ENCODE results near the gene TNS3.

The TNS3 gene

DNA sequence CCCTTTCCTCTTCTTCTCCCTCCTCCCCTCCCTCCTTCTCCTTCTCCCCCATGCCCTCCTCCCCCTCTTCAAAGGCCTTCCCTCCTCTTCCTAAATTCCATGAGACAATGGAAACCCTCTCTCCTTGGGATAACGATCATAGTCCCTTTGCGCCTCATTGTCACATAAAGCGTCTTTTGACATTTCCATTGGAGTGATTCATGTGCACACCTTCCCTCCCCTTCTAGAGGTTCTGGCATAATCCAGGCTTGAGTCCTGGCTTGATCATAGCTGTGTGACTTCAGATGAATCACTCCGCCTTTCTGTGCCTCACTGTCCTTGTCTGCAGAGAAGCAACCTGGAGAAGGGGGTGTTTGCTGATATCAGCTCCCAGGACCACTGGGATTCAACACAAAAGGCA lies 204.2 kb downstream of the TNS3 start:
- Histone ChIP-seq H3K9ac (ENCODE audit: low read depth, low read length) (no peak overlapping the region), H3K36me3 (ENCODE audit: insufficient read depth, low read length) (peaks cover 2% of the 10 kb centered on the region; the same call in 1 of the 2 replicates), H3K9me3 (ENCODE audit: control insufficient read depth, insufficient read depth, low read length) (no peaks in the 10 kb centered on the region), H3K4me1 (ENCODE audit: insufficient read depth, low read length) (peaks cover 20% of the 10 kb centered on the region)

DNA sequence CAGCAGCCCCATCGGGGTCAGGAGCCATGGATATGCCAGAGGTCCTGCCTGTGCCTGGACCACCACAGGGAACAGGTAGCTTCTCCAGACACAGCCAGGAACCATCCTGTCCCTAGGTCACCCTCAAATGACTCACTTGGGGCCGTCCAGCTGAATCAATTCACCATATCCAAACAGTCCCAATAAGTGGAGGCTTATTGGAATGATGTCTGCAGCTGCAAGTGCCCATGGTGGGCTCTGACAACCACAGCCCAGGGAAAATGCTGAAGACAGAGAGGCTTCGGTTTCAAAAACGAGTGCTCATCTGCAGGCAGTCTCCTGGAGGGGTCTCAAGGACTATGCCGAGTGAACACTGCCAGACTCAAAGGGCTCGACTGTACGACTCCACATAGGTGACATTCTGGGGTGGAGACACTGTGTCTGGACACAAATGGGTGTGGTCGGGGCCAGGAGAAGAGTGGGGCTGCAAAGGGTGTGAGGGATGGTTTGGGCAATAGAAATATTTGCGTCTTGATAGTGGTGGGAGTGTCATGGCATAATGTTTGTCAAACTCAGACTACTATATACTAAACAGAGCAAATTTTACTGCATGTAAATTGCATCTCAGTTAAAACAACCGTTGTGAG lies 204.8 kb downstream of the TNS3 start:
- peaks cover 26% of the 10 kb centered on the region for H3K4me1 ChIP-seq (ENCODE audit: insufficient read depth, low read length)
- no peak overlapping the region for H3K9ac ChIP-seq (ENCODE audit: low read depth, low read length)
- H3K9me3 ChIP-seq (ENCODE audit: control insufficient read depth, insufficient read depth, low read length): no peaks in the 10 kb centered on the region
- H3K36me3 ChIP-seq (ENCODE audit: insufficient read depth, low read length): peaks cover 2% of the 10 kb centered on the region; the same call in 1 of the 2 replicates

DNA sequence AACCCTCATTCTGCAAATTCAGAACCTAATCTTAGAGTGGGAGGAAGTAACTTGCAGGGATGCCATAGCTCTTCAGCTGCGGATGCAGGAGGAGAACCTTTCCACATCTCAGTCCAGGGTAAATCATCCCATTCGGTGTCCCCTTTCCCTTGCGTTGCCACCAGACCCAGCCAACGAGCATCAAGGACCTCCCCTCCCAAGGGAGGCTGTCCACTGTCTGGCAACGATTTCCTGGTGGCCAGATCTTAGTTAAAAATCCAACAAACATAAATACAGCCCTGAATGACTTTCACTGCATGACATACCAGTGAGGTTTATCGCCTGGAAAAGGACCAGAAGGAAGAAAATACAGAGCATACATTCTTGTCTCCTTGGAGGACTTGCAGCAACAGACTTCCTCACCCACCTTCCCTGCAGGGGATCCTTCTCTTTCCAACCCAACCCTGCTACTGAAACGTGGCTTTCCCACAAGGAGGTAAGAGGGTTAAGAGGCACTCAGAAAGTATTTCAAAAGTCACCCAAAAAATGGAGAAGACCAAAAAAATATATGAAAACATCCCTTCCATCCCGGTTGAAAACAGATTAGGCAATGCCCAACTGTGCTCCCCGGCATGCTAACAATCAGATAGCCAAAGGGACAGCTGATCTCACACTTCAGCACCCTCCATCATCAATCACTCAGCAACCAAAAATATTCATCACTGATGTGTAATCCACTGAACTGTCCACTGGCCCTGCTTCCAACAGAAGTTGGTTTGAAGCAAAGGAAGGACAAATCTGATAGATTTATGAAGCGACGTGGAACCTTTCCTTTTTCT lies 206.6 kb downstream of the TNS3 start:
- Histone ChIP-seq H3K4me1 (ENCODE audit: insufficient read depth, low read length) (peaks cover 22% of the 10 kb centered on the region), H3K9ac (ENCODE audit: low read depth, low read length) (no peak overlapping the region), H3K36me3 (ENCODE audit: insufficient read depth, low read length) (no peaks in the 10 kb centered on the region; the same call in 1 of the 2 replicates), H3K9me3 (ENCODE audit: control insufficient read depth, insufficient read depth, low read length) (no peaks in the 10 kb centered on the region)

DNA sequence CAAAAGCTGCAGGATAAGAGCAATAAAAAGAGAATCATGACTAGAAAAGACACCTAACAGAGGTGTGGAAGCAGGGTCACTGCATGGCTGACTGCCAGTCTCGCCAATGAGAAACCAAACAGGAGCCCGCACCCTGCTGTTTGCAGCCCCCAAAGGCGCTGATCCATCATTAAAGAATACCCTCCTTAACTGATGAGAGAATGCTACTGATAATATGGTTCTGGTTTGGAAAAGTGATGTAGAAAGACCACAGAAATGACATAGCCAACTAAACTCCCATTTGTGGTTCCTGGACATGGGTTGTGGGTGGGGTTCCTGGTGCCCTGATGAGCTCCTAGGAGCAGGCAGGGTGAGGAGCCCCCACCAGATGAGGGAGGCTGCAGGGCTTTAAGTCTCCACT lies 207.4 kb downstream of the TNS3 start:
- Histone ChIP-seq H3K36me3 (ENCODE audit: insufficient read depth, low read length) (no peaks in the 10 kb centered on the region; the same call in 1 of the 2 replicates), H3K9ac (ENCODE audit: low read depth, low read length) (no peak overlapping the region), H3K4me1 (ENCODE audit: insufficient read depth, low read length) (peaks cover 15% of the 10 kb centered on the region), H3K9me3 (ENCODE audit: control insufficient read depth, insufficient read depth, low read length) (no peaks in the 10 kb centered on the region)

DNA sequence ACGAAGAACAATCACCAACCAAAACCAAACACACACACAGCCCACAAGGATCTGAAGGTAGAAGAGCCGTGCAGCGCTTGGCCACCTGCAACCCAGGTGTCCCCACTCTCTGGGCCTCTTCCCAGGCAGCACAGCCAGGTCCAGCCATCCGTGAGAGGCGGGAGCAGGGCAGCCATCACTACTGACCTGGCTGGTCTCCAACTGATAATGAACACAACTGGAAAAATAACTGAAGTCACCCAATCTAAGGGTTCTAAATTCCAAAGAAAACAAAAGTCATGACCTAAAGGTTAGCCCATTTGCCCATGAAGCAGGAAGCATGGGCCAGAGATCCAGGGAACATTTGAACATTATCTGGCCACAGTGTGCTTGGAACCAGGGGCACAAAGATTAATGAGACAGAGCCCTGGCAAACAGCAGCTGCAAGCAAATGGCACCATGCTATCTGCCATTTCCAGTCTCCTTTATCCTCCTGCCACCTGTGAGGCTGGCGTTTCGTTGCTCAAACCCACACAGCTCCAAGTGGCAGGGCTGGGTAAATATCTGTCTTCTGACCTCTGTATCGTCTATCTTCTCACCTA lies 207.9 kb downstream of the TNS3 start:
- Histone ChIP-seq H3K9ac (ENCODE audit: low read depth, low read length) (no peak overlapping the region), H3K36me3 (ENCODE audit: insufficient read depth, low read length) (no peaks in the 10 kb centered on the region; the same call in 1 of the 2 replicates), H3K9me3 (ENCODE audit: control insufficient read depth, insufficient read depth, low read length) (no peaks in the 10 kb centered on the region), H3K4me1 (ENCODE audit: insufficient read depth, low read length) (peaks cover 12% of the 10 kb centered on the region)

DNA sequence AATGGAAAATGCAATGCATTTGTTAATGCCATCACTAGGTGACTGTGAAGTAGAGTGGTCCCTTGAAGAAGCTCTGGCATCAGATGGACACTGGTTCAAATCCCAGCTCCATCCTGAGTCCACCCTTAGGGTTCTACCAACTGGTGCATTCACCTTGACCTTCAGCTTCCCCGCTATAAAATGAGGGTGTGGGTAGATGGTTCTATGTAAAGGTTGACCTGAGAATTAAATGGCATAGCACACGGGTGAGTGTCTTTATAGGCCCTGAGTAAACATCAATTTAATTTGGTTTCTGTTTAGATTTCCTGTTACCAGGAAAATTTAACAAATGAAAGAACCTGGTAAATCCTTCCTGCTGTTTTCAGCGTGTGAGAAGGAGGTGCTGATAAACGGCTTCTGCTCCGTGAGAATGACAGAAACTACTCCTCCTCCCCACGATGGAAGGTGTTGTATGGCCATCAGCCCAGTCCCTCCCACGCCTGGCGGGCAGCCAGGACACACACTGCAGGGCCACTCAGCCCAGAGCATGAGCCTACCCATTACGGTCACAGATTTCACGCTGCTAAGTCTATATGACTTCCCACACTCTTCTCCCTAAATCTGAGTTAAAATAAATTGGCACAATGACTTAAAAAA lies 210.1 kb downstream of the TNS3 start:
- peaks cover 12% of the 10 kb centered on the region for H3K4me1 ChIP-seq (ENCODE audit: insufficient read depth, low read length)
- H3K9ac ChIP-seq (ENCODE audit: low read depth, low read length): no peak overlapping the region
- H3K9me3 ChIP-seq (ENCODE audit: control insufficient read depth, insufficient read depth, low read length): no peaks in the 10 kb centered on the region
- H3K36me3 ChIP-seq (ENCODE audit: insufficient read depth, low read length): no peaks in the 10 kb centered on the region

DNA sequence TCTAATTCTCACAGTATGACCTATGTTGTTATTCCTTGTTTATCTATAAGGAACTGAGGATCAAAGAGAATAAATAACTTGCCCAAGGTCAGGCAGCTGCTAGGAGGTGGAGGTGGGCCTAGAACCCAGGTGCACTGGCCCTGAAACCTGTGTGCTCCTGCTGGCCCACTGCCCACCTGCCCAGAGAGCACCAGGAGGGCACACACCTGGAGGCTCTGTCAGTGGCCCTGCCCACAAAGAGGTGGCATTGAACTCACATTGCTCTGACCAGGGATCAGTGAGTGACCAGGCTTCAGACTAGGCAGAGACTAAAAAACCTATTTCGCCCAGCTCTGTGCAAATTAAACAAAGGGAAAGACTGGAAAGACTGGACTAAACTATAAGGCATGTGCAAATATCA lies 210.6 kb downstream of the TNS3 start:
- Histone ChIP-seq H3K4me1 (ENCODE audit: insufficient read depth, low read length) (peaks cover 12% of the 10 kb centered on the region), H3K9me3 (ENCODE audit: control insufficient read depth, insufficient read depth, low read length) (no peaks in the 10 kb centered on the region), H3K36me3 (ENCODE audit: insufficient read depth, low read length) (no peaks in the 10 kb centered on the region), H3K9ac (ENCODE audit: low read depth, low read length) (no peak overlapping the region)

DNA sequence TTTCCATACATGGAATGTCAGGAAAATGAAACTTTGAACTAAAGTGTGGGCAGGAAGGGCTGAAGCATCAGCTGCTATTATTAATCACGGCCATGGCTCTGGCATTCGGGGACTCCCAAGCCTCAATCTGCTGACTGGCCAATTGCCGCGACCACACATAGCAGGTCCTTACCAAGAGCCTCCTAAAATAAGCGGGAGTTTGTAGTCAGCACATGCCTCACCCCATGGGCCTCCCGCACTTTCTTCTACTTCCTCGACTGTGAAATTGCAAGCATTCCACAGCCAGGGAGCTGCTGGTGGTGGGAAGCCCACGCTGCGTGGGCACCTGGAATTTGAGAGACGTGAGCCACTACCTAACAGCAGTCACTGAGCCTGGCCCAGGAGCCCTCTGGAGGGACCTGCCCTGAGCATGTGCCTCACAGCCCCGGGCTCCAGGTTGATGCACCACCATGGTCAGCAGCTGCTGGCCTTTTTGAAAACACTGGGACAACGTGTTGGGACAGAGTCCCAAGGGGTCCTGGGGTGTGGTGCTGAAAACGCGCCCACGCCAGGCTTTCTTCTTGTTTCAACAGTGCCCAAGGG lies 211.4 kb downstream of the TNS3 start:
- Histone ChIP-seq H3K36me3 (ENCODE audit: insufficient read depth, low read length) (no peaks in the 10 kb centered on the region), H3K9me3 (ENCODE audit: control insufficient read depth, insufficient read depth, low read length) (no peaks in the 10 kb centered on the region), H3K4me1 (ENCODE audit: insufficient read depth, low read length) (peaks cover 12% of the 10 kb centered on the region), H3K9ac (ENCODE audit: low read depth, low read length) (no peak overlapping the region)

DNA sequence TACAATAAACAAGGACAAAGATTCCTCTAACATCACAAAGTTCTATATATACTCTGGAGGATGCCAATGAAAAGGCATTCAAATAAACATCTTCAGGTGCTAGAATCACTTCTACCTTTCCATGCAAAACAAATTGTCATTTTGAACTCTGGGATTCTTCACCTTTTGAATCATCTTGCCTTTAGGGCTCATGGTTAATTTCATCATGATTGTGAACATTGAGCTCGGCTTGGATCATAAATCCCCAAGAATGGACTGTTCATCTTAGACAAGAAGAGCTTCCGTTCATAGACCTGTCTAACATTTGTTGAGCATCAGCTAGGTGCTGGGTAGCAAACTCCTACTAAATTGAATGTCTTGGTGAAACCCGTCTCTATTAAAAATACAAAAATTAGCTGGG lies 212.2 kb downstream of the TNS3 start:
- H3K4me1 ChIP-seq (ENCODE audit: insufficient read depth, low read length): peaks cover 12% of the 10 kb centered on the region
- H3K9me3 ChIP-seq (ENCODE audit: control insufficient read depth, insufficient read depth, low read length): no peaks in the 10 kb centered on the region
- H3K9ac ChIP-seq (ENCODE audit: low read depth, low read length): no peak overlapping the region
- no peaks in the 10 kb centered on the region for H3K36me3 ChIP-seq (ENCODE audit: insufficient read depth, low read length)

DNA sequence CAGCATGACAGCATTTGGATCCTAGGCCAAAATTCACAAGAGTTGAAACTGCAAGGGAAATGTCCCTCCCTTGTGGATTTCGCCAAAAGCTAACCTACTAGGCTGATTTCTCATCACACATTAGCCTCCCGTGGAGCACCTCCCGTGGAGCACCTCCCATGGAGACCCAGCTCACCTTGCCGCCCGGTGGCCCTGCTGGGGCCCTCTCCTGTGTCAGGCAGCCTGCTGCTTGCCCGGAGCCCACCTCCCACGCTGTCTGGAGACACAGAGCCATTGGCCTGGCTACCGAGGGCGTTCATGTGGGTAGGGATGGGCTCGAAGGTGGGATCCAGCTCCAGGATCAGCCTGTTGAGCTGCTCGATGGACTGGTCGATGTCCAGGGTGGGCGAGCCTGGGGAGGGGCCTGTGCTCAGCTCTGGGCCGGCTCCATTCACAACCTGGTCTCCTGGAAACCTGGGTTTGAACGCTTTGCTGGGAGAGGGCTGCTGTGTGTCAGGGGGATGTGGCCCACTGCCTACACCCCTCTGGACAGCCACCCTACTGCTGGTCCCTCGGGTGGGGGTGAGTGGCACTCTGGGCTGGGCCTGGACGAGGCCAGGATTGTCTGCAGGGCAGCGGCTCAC lies 213.6 kb downstream of the TNS3 start:
- Histone ChIP-seq H3K9ac (ENCODE audit: low read depth, low read length) (no peak overlapping the region), H3K4me1 (ENCODE audit: insufficient read depth, low read length) (peaks cover 12% of the 10 kb centered on the region), H3K9me3 (ENCODE audit: control insufficient read depth, insufficient read depth, low read length) (no peaks in the 10 kb centered on the region), H3K36me3 (ENCODE audit: insufficient read depth, low read length) (no peaks in the 10 kb centered on the region)

DNA sequence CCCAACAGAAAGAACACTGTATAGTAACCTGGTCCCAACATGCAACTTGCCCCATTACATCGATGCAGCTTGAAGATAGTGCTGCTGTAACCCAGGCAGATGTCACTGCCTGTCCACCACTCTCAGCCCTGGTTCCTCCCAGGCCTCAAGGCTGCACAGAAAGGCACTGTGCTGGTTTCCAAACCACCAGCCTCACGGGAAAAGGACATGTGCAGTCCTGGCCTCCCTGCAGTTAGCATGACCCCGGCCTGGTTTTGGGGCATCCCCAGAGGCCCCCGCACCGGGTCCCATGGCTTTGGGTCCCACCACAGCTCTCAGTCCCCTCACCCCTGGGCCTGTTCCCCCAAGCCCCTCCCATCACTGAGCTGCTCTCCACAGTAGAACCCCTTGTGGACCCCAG lies 214.5 kb downstream of the TNS3 start:
- H3K36me3 ChIP-seq (ENCODE audit: insufficient read depth, low read length): no peaks in the 10 kb centered on the region

DNA sequence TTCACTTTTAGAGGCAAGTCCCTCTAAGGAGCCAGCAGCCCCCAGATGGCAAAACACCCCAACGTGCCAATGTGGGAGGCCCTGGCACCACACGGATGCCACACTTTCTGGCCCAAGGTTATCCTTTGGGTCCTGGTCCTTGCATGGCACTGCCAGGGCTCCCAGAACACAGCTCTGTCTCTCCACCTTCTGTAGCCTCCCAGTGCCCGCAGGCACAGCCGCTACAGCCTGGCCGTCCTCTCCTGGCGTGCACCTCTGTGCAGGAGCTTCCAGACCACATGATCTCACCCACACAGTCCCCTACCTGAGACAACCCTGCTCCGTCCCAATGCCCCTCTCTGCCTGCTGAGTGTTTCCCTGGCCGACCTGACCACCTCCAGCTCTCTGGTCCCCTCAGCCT lies 215.0 kb downstream of the TNS3 start:
- Histone ChIP-seq H3K36me3 (ENCODE audit: insufficient read depth, low read length) (no peaks in the 10 kb centered on the region), H3K9ac (ENCODE audit: low read depth, low read length) (no peak overlapping the region), H3K4me1 (ENCODE audit: insufficient read depth, low read length) (peaks cover 4% of the 10 kb centered on the region), H3K9me3 (ENCODE audit: control insufficient read depth, insufficient read depth, low read length) (no peaks in the 10 kb centered on the region)

More for the DNA sequence above, 214.5 kb downstream of the TNS3 start:
- Histone ChIP-seq H3K9ac (ENCODE audit: low read depth, low read length) (no peak overlapping the region), H3K9me3 (ENCODE audit: control insufficient read depth, insufficient read depth, low read length) (no peaks in the 10 kb centered on the region), H3K4me1 (ENCODE audit: insufficient read depth, low read length) (peaks cover 8% of the 10 kb centered on the region)

DNA sequence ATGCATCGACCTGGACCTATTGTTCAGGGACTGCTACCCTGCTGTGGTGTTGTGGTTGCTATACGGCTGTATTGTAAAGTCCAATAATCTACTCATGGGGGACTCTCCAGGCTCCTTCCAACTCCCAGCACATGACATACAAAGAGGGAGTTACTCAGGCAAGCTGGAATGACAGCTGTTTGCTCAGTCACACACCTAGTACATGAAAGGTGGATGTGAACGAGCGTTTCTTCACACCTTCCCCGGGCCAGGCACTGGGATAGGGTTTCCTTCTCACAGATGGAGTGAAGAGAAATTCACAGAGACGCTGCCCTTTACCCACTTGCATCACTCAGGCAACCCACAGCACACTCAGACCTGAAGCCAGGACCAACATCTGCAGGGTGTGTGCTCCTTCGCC lies 215.7 kb downstream of the TNS3 start:
- no peaks in the 10 kb centered on the region for H3K36me3 ChIP-seq (ENCODE audit: insufficient read depth, low read length)

DNA sequence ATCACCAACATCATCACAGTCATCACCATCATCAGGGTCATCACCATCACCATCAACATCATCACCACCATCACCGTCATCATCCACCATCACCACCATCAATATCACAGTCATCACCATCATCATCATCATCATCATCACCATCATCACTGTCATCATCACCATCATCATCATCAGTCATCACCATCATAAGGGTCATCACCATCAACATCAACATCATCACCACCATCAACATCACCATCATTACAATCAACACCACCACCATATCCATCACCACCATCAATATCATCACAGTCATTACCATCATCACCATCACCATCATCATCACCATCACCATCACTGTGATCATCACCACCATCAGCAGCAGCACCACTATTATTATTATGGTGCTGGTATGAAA lies 218.9 kb downstream of the TNS3 start:
- Histone ChIP-seq H3K9me3 (ENCODE audit: control insufficient read depth, insufficient read depth, low read length) (no peaks in the 10 kb centered on the region), H3K4me1 (ENCODE audit: insufficient read depth, low read length) (no peaks in the 10 kb centered on the region), H3K9ac (ENCODE audit: low read depth, low read length) (no peak overlapping the region), H3K36me3 (ENCODE audit: insufficient read depth, low read length) (no peaks in the 10 kb centered on the region)

More for the DNA sequence above, 215.7 kb downstream of the TNS3 start:
- H3K4me1 ChIP-seq (ENCODE audit: insufficient read depth, low read length): no peaks in the 10 kb centered on the region
- H3K9ac ChIP-seq (ENCODE audit: low read depth, low read length): no peak overlapping the region
- no peaks in the 10 kb centered on the region for H3K9me3 ChIP-seq (ENCODE audit: control insufficient read depth, insufficient read depth, low read length)
